Bronchial epithelial cell (primary cell): ENCODE data around the gene DMRTB1. TPM values are rescaled to one million over a fixed set of nuclear protein-coding genes. Genes with fewer than 3 reads are reported as not detected.

Source experiments
- DNase-seq: peaks from one replicate; pipeline ENCODE4 v3.0.0-alpha.2; 2010; ENCODE audit warnings: low read depth
- FAIRE-seq: peaks from 2 replicates; lab custom pipeline; 2011; peaks lifted over from hg19 to GRCh38; lab: Jason Lieb, UNC
- H3K27me3 ChIP-seq: 2 replicates; pipeline ENCODE4 v1.5.1; 2011; ENCODE audit warnings: low read length; ENCODE audit not compliant: control insufficient read depth, insufficient read depth
- H3K36me3 ChIP-seq: 2 replicates; pipeline ENCODE4 v1.5.1; 2011; ENCODE audit warnings: low read length; ENCODE audit not compliant: control insufficient read depth, insufficient read depth
- H3K4me3 ChIP-seq: 2 replicates; pipeline ENCODE4 v1.5.1; 2011; ENCODE audit warnings: mild to moderate bottlenecking, low read depth, low read length, control low read depth
- total RNA-seq: library from RNA; depleted of rRNA; stranded (reverse); fragments of >200 nt; gene quantifications from 2 replicates; pipeline ENCODE4 v1.2.1, GENCODE V29; 2014
- TF ChIP-seq, protein P1 (sequence below): IDR thresholded peaks from 2 replicates; pipeline ENCODE4 v1.5.1; 2011; ENCODE audit warnings: mild to moderate bottlenecking, moderate library complexity, low read length, control low read depth, inconsistent platforms; ENCODE audit not compliant: insufficient read depth, severe bottlenecking

The DMRTB1 gene
- total RNA-seq, 1 donor from 2014 or later: not detected

DNA sequence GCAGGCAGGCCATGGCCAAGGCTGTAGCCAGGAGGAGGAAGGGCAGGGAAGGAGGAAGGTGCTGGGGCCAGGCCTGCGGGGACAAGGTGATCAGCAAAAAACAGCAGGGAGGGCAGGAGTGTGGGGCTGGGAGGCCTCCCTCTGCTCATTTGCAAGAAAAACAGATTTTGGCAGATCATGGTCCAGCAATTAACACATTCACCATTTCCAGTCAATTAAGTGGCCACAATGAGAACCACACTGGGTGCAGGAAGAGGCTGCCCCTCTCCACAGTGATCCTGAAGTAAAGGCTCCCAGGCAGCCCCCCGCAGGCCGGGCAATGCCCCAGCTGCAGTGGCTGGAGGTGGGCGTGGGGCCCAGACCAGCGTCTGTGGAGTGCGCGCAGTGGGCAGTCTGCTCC lies 54.6 kb downstream of the DMRTB1 start:
- DNase-seq (no peak), FAIRE-seq (no peak)
- H3K36me3 ChIP-seq: no peaks in the 10 kb centered on the region
- no peaks in the 10 kb centered on the region for H3K27me3 ChIP-seq
- H3K4me3 ChIP-seq: no peak overlapping the region
- TF ChIP-seq, protein P1, sequence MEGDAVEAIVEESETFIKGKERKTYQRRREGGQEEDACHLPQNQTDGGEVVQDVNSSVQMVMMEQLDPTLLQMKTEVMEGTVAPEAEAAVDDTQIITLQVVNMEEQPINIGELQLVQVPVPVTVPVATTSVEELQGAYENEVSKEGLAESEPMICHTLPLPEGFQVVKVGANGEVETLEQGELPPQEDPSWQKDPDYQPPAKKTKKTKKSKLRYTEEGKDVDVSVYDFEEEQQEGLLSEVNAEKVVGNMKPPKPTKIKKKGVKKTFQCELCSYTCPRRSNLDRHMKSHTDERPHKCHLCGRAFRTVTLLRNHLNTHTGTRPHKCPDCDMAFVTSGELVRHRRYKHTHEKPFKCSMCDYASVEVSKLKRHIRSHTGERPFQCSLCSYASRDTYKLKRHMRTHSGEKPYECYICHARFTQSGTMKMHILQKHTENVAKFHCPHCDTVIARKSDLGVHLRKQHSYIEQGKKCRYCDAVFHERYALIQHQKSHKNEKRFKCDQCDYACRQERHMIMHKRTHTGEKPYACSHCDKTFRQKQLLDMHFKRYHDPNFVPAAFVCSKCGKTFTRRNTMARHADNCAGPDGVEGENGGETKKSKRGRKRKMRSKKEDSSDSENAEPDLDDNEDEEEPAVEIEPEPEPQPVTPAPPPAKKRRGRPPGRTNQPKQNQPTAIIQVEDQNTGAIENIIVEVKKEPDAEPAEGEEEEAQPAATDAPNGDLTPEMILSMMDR: no peak

DNA sequence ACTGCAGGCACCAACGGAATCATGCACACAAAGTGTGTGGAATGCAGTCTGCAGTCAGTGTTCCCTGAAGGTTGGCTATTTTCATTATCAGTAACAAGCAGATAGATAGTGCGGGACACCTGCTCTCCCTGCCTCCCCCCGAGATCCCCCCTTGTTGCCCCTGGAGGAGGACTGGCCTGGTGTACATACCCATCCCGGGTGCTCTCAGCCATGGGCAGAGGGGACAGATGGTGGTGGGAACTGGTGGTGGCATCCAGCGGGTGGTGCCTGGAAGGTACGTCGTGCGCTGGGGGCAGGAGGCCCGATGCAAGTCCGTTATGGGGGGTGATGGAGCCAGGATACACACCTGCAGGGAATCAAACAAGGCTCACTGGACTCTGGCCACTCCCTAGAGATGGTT lies 55.2 kb downstream of the DMRTB1 start:
- DNase-seq (no peak), FAIRE-seq (no peak)
- Histone ChIP-seq H3K4me3 (no peak overlapping the region), H3K27me3 (no peaks in the 10 kb centered on the region), H3K36me3 (no peaks in the 10 kb centered on the region)
- TF ChIP-seq, protein P1: no peak

DNA sequence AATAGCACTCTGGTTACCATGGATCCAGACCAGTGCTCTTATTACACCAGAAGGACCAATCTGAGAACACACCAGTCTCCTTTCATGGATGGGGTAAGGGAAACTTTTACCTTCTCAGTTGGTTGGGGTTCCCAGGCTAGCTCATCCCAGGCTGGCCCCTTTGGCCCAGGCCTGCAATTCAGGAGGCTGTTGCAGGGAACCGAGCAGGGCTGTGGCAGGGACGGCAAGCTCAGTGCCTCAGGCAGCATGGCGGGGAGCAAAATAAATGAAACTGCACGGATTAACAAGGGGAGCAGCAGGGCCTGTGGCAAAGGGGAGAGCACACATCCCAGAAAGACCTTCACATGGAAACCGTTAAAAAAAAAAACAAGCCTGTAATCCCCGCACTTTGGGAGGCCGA lies 57.0 kb downstream of the DMRTB1 start:
- H3K27me3 ChIP-seq: peaks cover 2% of the 10 kb centered on the region
- H3K36me3 ChIP-seq: no peaks in the 10 kb centered on the region

More for the DNA sequence above, 57.0 kb downstream of the DMRTB1 start:
- H3K4me3 ChIP-seq: no peak overlapping the region
- FAIRE-seq: no peak
- DNase-seq: no peak
- TF ChIP-seq, protein P1: no peak

Other genes starting within 250 kb of the DMRTB1 start
- gene CZIB, start 238.8 kb upstream of the DMRTB1 start, total RNA-seq: 37.9 and 47.9 TPM in 2 replicates
- gene MAGOH, start 220.9 kb upstream of the DMRTB1 start, total RNA-seq: 33.7 and 53.1 TPM in 2 replicates
- gene LRP8, start 131.3 kb upstream of the DMRTB1 start, total RNA-seq: 6.7 and 8.4 TPM in 2 replicates